Right cardiac atrium (tissue), 5 donors: ENCODE results near the gene MYOCD. TPM values are rescaled to one million over a fixed set of nuclear protein-coding genes. Genes with fewer than 3 reads are reported as not detected.

Experiments used
- polyA plus RNA-seq: library from polyadenylated mRNA; stranded (reverse); fragments of 200-250 nt; gene quantifications from one replicate; pipeline ENCODE4 v1.2.3, GENCODE V29; 2013
- total RNA-seq, 4 donors: library from RNA; stranded (reverse); fragmentation: NEBNext Ultra II Directional; extraction: Animal tissue kit (Norgen Biotek cat#: 25700); gene quantifications; one replicate each; pipeline ENCODE4 v1.2.1, GENCODE V29; 2021
- donor health status: healthy with polysubstance abuse.
- donor health status: DM: no; HTN: yes; CAD: no.
- donor health status: DM: no; HTN: no; CAD: no.
- donor health status: DM: no; HTN: yes; CAD: no; lungs with severe emphysema.
- donor health status: DM: yes; HTN: yes; CAD: no.

MYOCD gene
- total and polyA plus RNA-seq, 5 donors = 12.9 to 65.3 (median 50.7) TPM

Other genes starting within 250 kb of the MYOCD start
- 10 to 100 TPM in 3 of 4 donors, 1 to 10 TPM in 1; 7.8 to 13.6 (median 11.8) TPM for gene ARHGAP44, start 123.6 kb downstream of the MYOCD start, total RNA-seq
- 6.7 TPM for gene ARHGAP44, start 123.6 kb downstream of the MYOCD start, polyA plus RNA-seq